Right cardiac atrium (tissue), 5 donors: Measurements from ENCODE around the gene SLC7A14. TPM values are rescaled to one million over a fixed set of nuclear protein-coding genes. Genes with fewer than 3 reads are reported as not detected.

Source experiments
- ATAC-seq, 2 donors: fragments of 200-7000 bp; cut with Tn5 transposase; one replicate each; pipeline versions ENCODE4 v1.8.0 to v1.9.1; 2020; ENCODE audit warnings: moderate library complexity in 2 of 2, mild to moderate bottlenecking in 1 of 2
- DNase-seq, 3 donors: peaks; one replicate each; pipeline ENCODE4 v3.0.0-alpha.2; 2020
- H3K27ac ChIP-seq: one replicate; pipeline ENCODE4 v1.5.1; 2013; ENCODE audit warnings: mild to moderate bottlenecking, low read length, control low read depth, moderate library complexity
- H3K27me3 ChIP-seq: one replicate; pipeline ENCODE4 v1.6.1; 2013; ENCODE audit not compliant: control insufficient read depth, insufficient read depth
- H3K4me1 ChIP-seq: one replicate; pipeline ENCODE4 v1.6.1; 2013; ENCODE audit warnings: low read length; ENCODE audit not compliant: control insufficient read depth, insufficient read depth
- H3K4me3 ChIP-seq: one replicate; pipeline ENCODE4 v1.5.1; 2013; ENCODE audit warnings: low read length, control low read depth
- H3K9me3 ChIP-seq: one replicate; pipeline ENCODE4 v1.6.1; 2013; ENCODE audit warnings: low read length; ENCODE audit not compliant: control insufficient read depth
- WGBS: extraction: QIAGEN DNeasy Blood & Tissue Kit; methylation state at CpG from one replicate; pipeline ENCODE4 v1.1.7; 2013; 5-methylcytosine and 5-hydroxymethylcytosine counted together
- intact Hi-C, 4 donors: fragments of 100-400 bp; cut with DNase I; formaldehyde crosslinking; loops; one replicate each; pipeline versions ENCODE4 v1.11.0 to v1.14.0; 2022 to 2023
- polyA plus RNA-seq: library from polyadenylated mRNA; stranded (reverse); fragments of 200-250 nt; gene quantifications from one replicate; pipeline ENCODE4 v1.2.3, GENCODE V29; 2013
- total RNA-seq, 4 donors: library from RNA; stranded (reverse); fragmentation: NEBNext Ultra II Directional; extraction: Animal tissue kit (Norgen Biotek cat#: 25700); gene quantifications; one replicate each; pipeline ENCODE4 v1.2.1, GENCODE V29; 2021
- donor health status: healthy with polysubstance abuse.
- donor health status: DM: no; HTN: yes; CAD: no.
- donor health status: DM: no; HTN: no; CAD: no.
- donor health status: DM: no; HTN: yes; CAD: no; lungs with severe emphysema.
- donor health status: DM: yes; HTN: yes; CAD: no.

Gene SLC7A14
- total and polyA plus RNA-seq, 5 donors, result 0.05 to 0.06 TPM; not detected in 3

- Histone ChIP-seq H3K27me3 (no peaks in the 10 kb centered on the region), H3K27ac (no peak overlapping the region), H3K4me3 (no peak overlapping the region), H3K4me1 (no peaks in the 10 kb centered on the region), H3K9me3 (no peaks in the 10 kb centered on the region)
- intact Hi-C loops, result loop anchor here in 1 of 4 donors (10.0 kb wide), 1 partner anchor 69 kb away; no protein-coding TSS in a partner anchor
- ATAC-seq (peak in 1 of 2 donors; percentile 31), DNase-seq (no peak)
- 56% methylated on average over 11 of the region's 11 CpGs for WGBS
Measured at GRCh38 chr3:170425491-170426239, 160.2 kb downstream of the SLC7A14 start.

GRCh38 chr3:170424879-170425278 lies 161.0 kb downstream of the SLC7A14 start:
- intact Hi-C loops, result loop anchor here in 1 of 4 donors (10.0 kb wide), 1 partner anchor 70 kb away; no protein-coding TSS in a partner anchor
- no peaks in the 10 kb centered on the region for H3K4me1 ChIP-seq
- no peaks in the 10 kb centered on the region for H3K27me3 ChIP-seq
- no peaks in the 10 kb centered on the region for H3K9me3 ChIP-seq
- WGBS, result 78% methylated on average over 8 of the region's 8 CpGs
- peak overlapping the region; percentile 35 for H3K27ac ChIP-seq
- DNase-seq (no peak), ATAC-seq (peak in 1 of 2 donors; percentile 47)
- no peak overlapping the region for H3K4me3 ChIP-seq

- no peak for ATAC-seq
- no peak overlapping the region for H3K27ac ChIP-seq
- no peak for DNase-seq
- intact Hi-C loops, result loop anchor here in 1 of 4 donors (10.0 kb wide), 1 partner anchor 72 kb away; no protein-coding TSS in a partner anchor
- no peaks in the 10 kb centered on the region for H3K9me3 ChIP-seq
- no peak overlapping the region for H3K4me3 ChIP-seq
- H3K4me1 ChIP-seq, result no peaks in the 10 kb centered on the region
- WGBS, result 89% methylated on average over 8 of the region's 8 CpGs
- no peaks in the 10 kb centered on the region for H3K27me3 ChIP-seq
Measured at GRCh38 chr3:170423001-170423615, 162.8 kb downstream of the SLC7A14 start.

- WGBS, result 82% methylated on average over 2 of the region's 2 CpGs
- peak overlapping the region; percentile 3 for H3K4me3 ChIP-seq
- H3K9me3 ChIP-seq, result no peaks in the 10 kb centered on the region
- DNase-seq (no peak), ATAC-seq (no peak)
- no peaks in the 10 kb centered on the region for H3K4me1 ChIP-seq
- peak overlapping the region; percentile 48 for H3K27ac ChIP-seq
- intact Hi-C loops, result loop anchor here in 1 of 4 donors (10.0 kb wide), 1 partner anchor 73 kb away; no protein-coding TSS in a partner anchor
- H3K27me3 ChIP-seq, result no peaks in the 10 kb centered on the region
Measured at GRCh38 chr3:170421758-170422157, 164.1 kb downstream of the SLC7A14 start.

GRCh38 chr3:170421111-170421641 lies 164.7 kb downstream of the SLC7A14 start:
- no peaks in the 10 kb centered on the region for H3K27me3 ChIP-seq
- 28% methylated on average over 12 of the region's 12 CpGs for WGBS
- peak overlapping the region; percentile 49 for H3K27ac ChIP-seq
- intact Hi-C loops, result loop anchor here in 1 of 4 donors (10.0 kb wide), 1 partner anchor 74 kb away; no protein-coding TSS in a partner anchor
- no peaks in the 10 kb centered on the region for H3K4me1 ChIP-seq
- ATAC-seq (peak; percentile 61 to 64), DNase-seq (peak; percentile 38 to 75 (median 68))
- H3K9me3 ChIP-seq, result no peaks in the 10 kb centered on the region
- H3K4me3 ChIP-seq, result no peak overlapping the region

- ATAC-seq (peak; percentile 76 to 82), DNase-seq (peak in 2 of 3 donors; percentile 39 to 73)
- Histone ChIP-seq H3K27me3 (no peaks in the 10 kb centered on the region), H3K4me1 (no peaks in the 10 kb centered on the region), H3K9me3 (no peaks in the 10 kb centered on the region), H3K4me3 (peak overlapping the region; percentile 49), H3K27ac (peak overlapping the region; percentile 85)
- intact Hi-C loops, result loop anchor here in 1 of 4 donors (10.0 kb wide), 1 partner anchor 74 kb away; no protein-coding TSS in a partner anchor
- 34% methylated on average over 17 of the region's 17 CpGs for whole genome bisulfite sequencing
Measured at GRCh38 chr3:170420307-170420821, 165.5 kb downstream of the SLC7A14 start.

GRCh38 chr3:170419557-170420087 lies 166.3 kb downstream of the SLC7A14 start:
- peak overlapping the region; percentile 85 for H3K27ac ChIP-seq
- 2% methylated on average over 58 of the region's 58 CpGs for WGBS

GRCh38 chr3:170418422-170419398 lies 167.2 kb downstream of the SLC7A14 start, which contains the start of gene CLDN11:
CLDN11 (plus strand) TSS chr3:170418868; CDS start chr3:170419067, 199 bp downstream.
- DNase-seq (peak; percentile 68 to 87 (median 85)), ATAC-seq (peak; percentile 78 to 80)
- H3K9me3 ChIP-seq, result no peaks in the 10 kb centered on the region
- WGBS, result 3% methylated on average over 79 of the region's 79 CpGs
- H3K4me1 ChIP-seq, result no peaks in the 10 kb centered on the region
- no peaks in the 10 kb centered on the region for H3K27me3 ChIP-seq
- H3K27ac ChIP-seq, result peak within 1 kb of the TSS; percentile 16
- H3K4me3 ChIP-seq, result peak within 1 kb of the TSS; percentile 49
- intact Hi-C loops, result loop anchor here (5.0 to 10.0 kb wide), 4 partner anchors 274 to 396 kb away; no protein-coding TSS in a partner anchor

More at GRCh38 chr3:170419557-170420087, 166.3 kb downstream of the SLC7A14 start:
- Histone ChIP-seq H3K4me3 (peak overlapping the region; percentile 49), H3K4me1 (no peaks in the 10 kb centered on the region), H3K9me3 (no peaks in the 10 kb centered on the region), H3K27me3 (no peaks in the 10 kb centered on the region)
- ATAC-seq, result peak; percentile 75 to 76
- peak; percentile 58 to 82 (median 73) for DNase-seq
- intact Hi-C loops, result loop anchor here (5.0 to 10.0 kb wide), 5 partner anchors 75 to 395 kb away; no protein-coding TSS in a partner anchor

- H3K9me3 ChIP-seq, result no peaks in the 10 kb centered on the region
- WGBS, result 82% methylated on average over 1 of the region's 1 CpG
- intact Hi-C loops, result loop anchor here (5.0 to 10.0 kb wide), 4 partner anchors 275 to 398 kb away; no protein-coding TSS in a partner anchor
- ATAC-seq (no peak), DNase-seq (no peak)
- H3K4me1 ChIP-seq, result no peaks in the 10 kb centered on the region
- no peaks in the 10 kb centered on the region for H3K27me3 ChIP-seq
- no peak overlapping the region for H3K4me3 ChIP-seq
- no peak overlapping the region for H3K27ac ChIP-seq
Measured at GRCh38 chr3:170417090-170417489, 168.8 kb downstream of the SLC7A14 start.
